MCF 10A (cell line): ENCODE data around the gene KCNC2. TPM values are rescaled to one million over a fixed set of nuclear protein-coding genes. Genes with fewer than 3 reads are reported as not detected.

ENCODE experiments used
- BruUV-seq: library from RNA; stranded (reverse); fragments of 400-500 nt; replicated peaks from 2 replicates; lab custom pipeline; 2021; lab: Mats Ljungman, UMichigan
- CTCF ChIA-PET: fragments of 300-600 bp; sonication (Branson Sonifier 250); formaldehyde crosslinking; extraction: SDS; loops from one replicate; lab custom pipeline; 2021; ENCODE audit warnings: antibody characterized with exemption, inconsistent platforms; lab: Yijun Ruan, JAX
- POLR2A ChIA-PET: fragments of 300-600, 350-650 bp; sonication (Branson Sonifier 250); formaldehyde crosslinking; extraction: SDS; loops from one replicate; lab custom pipeline; 2020; ENCODE audit warnings: antibody characterized with exemption, inconsistent platforms; lab: Yijun Ruan, JAX
- DNase-seq: peaks from one replicate; pipeline ENCODE4 v3.0.0-alpha.2; 2018; ENCODE audit not compliant: unreplicated experiment
- H3K27ac Mint-ChIP-seq: one replicate; pipeline ENCODE4 v1.8.0; 2022; ENCODE audit warnings: mild to moderate bottlenecking, low read depth, mixed read lengths; ENCODE audit not compliant: unreplicated experiment
- H3K27me3 Mint-ChIP-seq: one replicate; pipeline ENCODE4 v1.8.0; 2022; ENCODE audit warnings: mixed read lengths; ENCODE audit not compliant: insufficient read depth, unreplicated experiment
- H3K36me3 Mint-ChIP-seq: one replicate; pipeline ENCODE4 v1.8.0; 2022; ENCODE audit warnings: mild to moderate bottlenecking, moderate library complexity, mixed read lengths; ENCODE audit not compliant: insufficient read depth, unreplicated experiment
- H3K4me1 Mint-ChIP-seq: one replicate; pipeline ENCODE4 v1.8.0; 2022; ENCODE audit warnings: mixed read lengths; ENCODE audit not compliant: insufficient read depth, unreplicated experiment
- H3K4me3 Mint-ChIP-seq: one replicate; pipeline ENCODE4 v1.8.0; 2022; ENCODE audit warnings: mild to moderate bottlenecking, moderate library complexity, mixed read lengths; ENCODE audit not compliant: unreplicated experiment
- H3K9me3 Mint-ChIP-seq: one replicate; pipeline ENCODE4 v1.8.0; 2022; ENCODE audit warnings: mixed read lengths; ENCODE audit not compliant: unreplicated experiment
- CTCF ChIP-seq: fragments of 200-600 bp; IDR thresholded peaks from one replicate; pipeline ENCODE4 v1.8.0; 2022; ENCODE audit warnings: antibody characterized with exemption, mild to moderate bottlenecking; ENCODE audit not compliant: unreplicated experiment
- intact Hi-C: fragments of 100-400 bp; cut with micrococcal nuclease; formaldehyde crosslinking; loops from 2 replicates; pipeline ENCODE4 v1.14.1; 2022
- total RNA-seq: library from RNA; stranded (reverse); gene quantifications from 2 replicates; pipeline ENCODE4 v1.2.3, GENCODE V29; 2022

The KCNC2 gene
- total RNA-seq, 1 experiment from 2014 or later: not detected

- DNase-seq: peak; percentile 90
- no peak overlapping the region for H3K4me3 Mint-ChIP-seq
- H3K9me3 Mint-ChIP-seq: no peaks in the 10 kb centered on the region
- no peaks in the 10 kb centered on the region for H3K27me3 Mint-ChIP-seq
- intact Hi-C loops: no loop called here
- H3K4me1 Mint-ChIP-seq: peaks cover 14% of the 10 kb centered on the region
- no TSS peak for BruUV-seq
- peak overlapping the region; percentile 50 for H3K27ac Mint-ChIP-seq
- CTCF ChIA-PET: interaction anchor here (0.6 to 1.0 kb wide), 3 partner anchors 15 to 83 kb away, joined by 3 read pairs; no protein-coding TSS in a partner anchor
- TF ChIP-seq CTCF: no peak
- peaks cover 2% of the 10 kb centered on the region for H3K36me3 Mint-ChIP-seq
- POLR2A ChIA-PET: interaction anchor here (1.1 to 2.2 kb wide), 4 partner anchors 9 to 230 kb away, joined by 4 to 12 read pairs (median 5); no protein-coding TSS in a partner anchor
These were observed 89.3 kb downstream of the KCNC2 start for GRCh38 chr12:75120311-75120711.

- Mint-ChIP-seq H3K9me3 (no peaks in the 10 kb centered on the region), H3K27me3 (no peaks in the 10 kb centered on the region), H3K4me3 (no peak overlapping the region), H3K27ac (no peak overlapping the region), H3K4me1 (peaks cover 14% of the 10 kb centered on the region), H3K36me3 (peaks cover 6% of the 10 kb centered on the region)
- POLR2A ChIA-PET: interaction anchor here (0.7 to 1.2 kb wide), 3 partner anchors 16 to 211 kb away, joined by 3 read pairs; no protein-coding TSS in a partner anchor
- no peak for TF ChIP-seq CTCF
- no peak for DNase-seq
- no TSS peak for BruUV-seq
- CTCF ChIA-PET: interaction anchor here (0.6 to 0.9 kb wide), 3 partner anchors 9 to 645 kb away, joined by 3 to 4 read pairs (median 3); no protein-coding TSS in a partner anchor
- intact Hi-C loops: no loop called here
These were observed 92.9 kb downstream of the KCNC2 start for GRCh38 chr12:75116646-75117198.

GRCh38 chr12:75115748-75116147 lies 93.9 kb downstream of the KCNC2 start:
- BruUV-seq: no TSS peak
- H3K4me3 Mint-ChIP-seq: no peak overlapping the region
- CTCF ChIA-PET: interaction anchor here (0.9 kb wide), 1 partner anchor 186 kb away, joined by 3 read pairs; no protein-coding TSS in a partner anchor

More at GRCh38 chr12:75115748-75116147, 93.9 kb downstream of the KCNC2 start:
- H3K9me3 Mint-ChIP-seq: no peaks in the 10 kb centered on the region
- intact Hi-C loops: no loop called here
- no peaks in the 10 kb centered on the region for H3K27me3 Mint-ChIP-seq
- DNase-seq: no peak
- POLR2A ChIA-PET: no interaction called here
- peaks cover 9% of the 10 kb centered on the region for H3K4me1 Mint-ChIP-seq
- no peak overlapping the region for H3K27ac Mint-ChIP-seq
- TF ChIP-seq CTCF: no peak
- H3K36me3 Mint-ChIP-seq: peaks cover 6% of the 10 kb centered on the region
